ENCODE data around the gene SIRT5.

DNA sequence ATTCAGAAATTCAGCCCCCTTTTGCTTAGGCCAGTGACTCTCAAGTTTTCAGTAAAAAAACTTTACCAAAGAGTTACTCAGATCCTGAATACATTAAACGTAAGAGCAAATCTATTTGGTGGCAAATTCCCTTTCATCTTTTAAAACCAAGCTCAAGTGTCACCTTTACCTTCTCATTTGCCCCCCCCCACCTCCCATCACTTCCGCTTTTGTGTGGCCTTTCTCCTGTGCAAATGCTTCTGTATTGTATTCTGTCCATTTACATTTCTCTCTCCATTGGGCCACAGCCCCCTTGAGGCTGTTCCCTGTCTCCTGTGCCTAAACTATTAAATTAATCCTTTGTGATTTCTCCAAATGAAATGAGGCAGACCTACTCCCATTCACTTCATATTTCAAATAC is 42.7 kb downstream of the SIRT5 start:
- no peak for TF ChIP-seq POLR2A (IDR thresholded peaks at IDR 0.05)
- TF ChIP-seq CTCF (IDR thresholded peaks at IDR 0.05), result no peak

Measured in uterus (tissue), 2 donors.